OCI-LY3 (cell line): Measurements from ENCODE around the gene SRSF11.

Experiments
- EZH2phosphoT487 ChIP-seq: fragments of 200-600 bp; shearing (Covaris generic); IDR thresholded peaks from 2 replicates; pipeline ENCODE4 v1.6.1; 2018; ENCODE audit warnings: antibody characterized with exemption, mixed run types, low read depth
- TF ChIP-seq, protein P1 (sequence below): fragments of 200-600, 300-600 bp; sonication (generic); IDR thresholded peaks from 2 replicates; pipeline ENCODE4 v1.5.1; 2014; ENCODE audit warnings: antibody characterized with exemption, low read length, low read depth

DNA sequence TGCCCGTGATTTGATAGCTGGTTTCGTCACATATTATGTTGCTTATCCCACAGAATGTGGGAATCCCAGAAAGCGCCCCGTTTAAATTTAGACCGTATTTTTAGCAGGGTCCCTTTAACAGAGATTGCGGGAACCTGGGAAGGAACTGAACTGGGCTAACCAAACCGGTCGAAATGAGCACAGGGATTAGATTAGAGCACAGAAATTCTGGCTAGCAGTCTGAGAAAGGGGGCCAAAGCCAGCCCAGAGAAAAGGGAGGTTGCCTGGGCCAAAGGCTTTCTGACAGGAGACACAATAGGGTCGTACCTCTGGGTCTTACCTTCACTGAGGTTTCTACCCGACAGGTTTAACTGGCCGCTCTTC is 16.1 kb upstream of the SRSF11 start:
- TF ChIP-seq, protein P1, sequence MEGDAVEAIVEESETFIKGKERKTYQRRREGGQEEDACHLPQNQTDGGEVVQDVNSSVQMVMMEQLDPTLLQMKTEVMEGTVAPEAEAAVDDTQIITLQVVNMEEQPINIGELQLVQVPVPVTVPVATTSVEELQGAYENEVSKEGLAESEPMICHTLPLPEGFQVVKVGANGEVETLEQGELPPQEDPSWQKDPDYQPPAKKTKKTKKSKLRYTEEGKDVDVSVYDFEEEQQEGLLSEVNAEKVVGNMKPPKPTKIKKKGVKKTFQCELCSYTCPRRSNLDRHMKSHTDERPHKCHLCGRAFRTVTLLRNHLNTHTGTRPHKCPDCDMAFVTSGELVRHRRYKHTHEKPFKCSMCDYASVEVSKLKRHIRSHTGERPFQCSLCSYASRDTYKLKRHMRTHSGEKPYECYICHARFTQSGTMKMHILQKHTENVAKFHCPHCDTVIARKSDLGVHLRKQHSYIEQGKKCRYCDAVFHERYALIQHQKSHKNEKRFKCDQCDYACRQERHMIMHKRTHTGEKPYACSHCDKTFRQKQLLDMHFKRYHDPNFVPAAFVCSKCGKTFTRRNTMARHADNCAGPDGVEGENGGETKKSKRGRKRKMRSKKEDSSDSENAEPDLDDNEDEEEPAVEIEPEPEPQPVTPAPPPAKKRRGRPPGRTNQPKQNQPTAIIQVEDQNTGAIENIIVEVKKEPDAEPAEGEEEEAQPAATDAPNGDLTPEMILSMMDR, result no peak
- TF ChIP-seq EZH2phosphoT487, result no peak
